GM12872 (cell line): Measurements from ENCODE around the gene TRIO.

Source experiments
- CTCF ChIP-seq: IDR thresholded peaks from 3 replicates; pipeline ENCODE4 v1.5.1; 2011; ENCODE audit warnings: low read depth, mild to moderate bottlenecking, low read length, moderate library complexity; ENCODE audit not compliant: insufficient read depth

Gene TRIO

GRCh38 chr5:14497311-14497710 is 354.2 kb downstream of the TRIO start:
- no peak for TF ChIP-seq CTCF

GRCh38 chr5:14501353-14502293 is 358.5 kb downstream of the TRIO start:
- no peak for TF ChIP-seq CTCF

GRCh38 chr5:14502294-14502690 is 359.1 kb downstream of the TRIO start:
- TF ChIP-seq CTCF: no peak

- TF ChIP-seq CTCF: no peak
These were observed 360.0 kb downstream of the TRIO start for GRCh38 chr5:14503017-14503680.

GRCh38 chr5:14503681-14504331 is 360.7 kb downstream of the TRIO start:
- no peak for TF ChIP-seq CTCF

GRCh38 chr5:14504332-14504727 is 361.2 kb downstream of the TRIO start:
- TF ChIP-seq CTCF: no peak

- TF ChIP-seq CTCF: no peak
These were observed 361.7 kb downstream of the TRIO start for GRCh38 chr5:14504816-14505215.
